Measurements from ENCODE around the gene RALA.

- no peak for TF ChIP-seq CTCF (IDR thresholded peaks at IDR 0.05)
- TF ChIP-seq EZH2phosphoT487 (IDR thresholded peaks at IDR 0.05): no peak
- TF ChIP-seq EZH2 (IDR thresholded peaks at IDR 0.05): no peak
Measured at GRCh38 chr7:39757604-39758003, 134.2 kb downstream of the RALA start.
